H9 (cell line): Measurements from ENCODE around the gene NKAIN2. TPM values are rescaled to one million over a fixed set of nuclear protein-coding genes. Genes with fewer than 3 reads are reported as not detected.

Experiments used
- DNase-seq: peaks from one replicate; pipeline ENCODE4 v3.0.0-alpha.2; 2017
- H2AFZ ChIP-seq: one replicate; pipeline ENCODE4 v1.6.1; 2013; ENCODE audit warnings: mild to moderate bottlenecking, low read length, control low read depth, moderate library complexity
- H2AK5ac ChIP-seq: 2 replicates; pipeline ENCODE4 v1.6.1; 2013; ENCODE audit warnings: low read length, control low read depth, mixed read lengths; ENCODE audit not compliant: insufficient read length
- H2BK120ac ChIP-seq: one replicate; pipeline ENCODE4 v1.6.1; 2013; ENCODE audit warnings: low read depth, mild to moderate bottlenecking, low read length, control low read depth, inconsistent platforms; ENCODE audit not compliant: poor library complexity, severe bottlenecking
- H2BK12ac ChIP-seq: 2 replicates; pipeline ENCODE4 v1.6.1; 2013; ENCODE audit warnings: low read length, control low read depth, mixed read lengths, low read depth; ENCODE audit not compliant: insufficient read length
- H2BK15ac ChIP-seq: 2 replicates; pipeline ENCODE4 v1.6.1; 2013; ENCODE audit warnings: low read depth, low read length, control low read depth
- H2BK20ac ChIP-seq: one replicate; pipeline ENCODE4 v1.6.1; 2013; ENCODE audit warnings: low read depth, mild to moderate bottlenecking, low read length, control low read depth, inconsistent platforms; ENCODE audit not compliant: poor library complexity, severe bottlenecking
- H2BK5ac ChIP-seq: 2 replicates; pipeline ENCODE4 v1.6.1; 2013; ENCODE audit warnings: low read length, control low read depth, mixed read lengths; ENCODE audit not compliant: insufficient read length
- H3K14ac ChIP-seq: 2 replicates; pipeline ENCODE4 v1.6.1; 2013; ENCODE audit warnings: low read length, control low read depth; ENCODE audit not compliant: insufficient read depth
- H3K18ac ChIP-seq: 2 replicates; pipeline ENCODE4 v1.6.1; 2013; ENCODE audit warnings: low read depth, mild to moderate bottlenecking, mixed read lengths, low read length, control low read depth; ENCODE audit not compliant: insufficient read length
- H3K23ac ChIP-seq: 2 replicates; pipeline ENCODE4 v1.6.1; 2013; ENCODE audit warnings: low read length, control low read depth, mixed read lengths, low read depth; ENCODE audit not compliant: insufficient read length
- H3K23me2 ChIP-seq: 2 replicates; pipeline ENCODE4 v1.6.1; 2013; ENCODE audit warnings: low read depth, mild to moderate bottlenecking, mixed read lengths, low read length, control low read depth; ENCODE audit not compliant: insufficient read length, poor library complexity, severe bottlenecking
- H3K27ac ChIP-seq: 2 replicates; pipeline ENCODE4 v1.5.1; 2013; ENCODE audit warnings: low read length, control low read depth, mixed read lengths, low read depth; ENCODE audit not compliant: insufficient read length
- H3K27me3 ChIP-seq: 2 replicates; pipeline ENCODE4 v1.6.1; 2013; ENCODE audit warnings: low read length, control low read depth, inconsistent platforms; ENCODE audit not compliant: insufficient read depth
- H3K4ac ChIP-seq: 2 replicates; pipeline ENCODE4 v1.6.1; 2013; ENCODE audit warnings: low read depth, mild to moderate bottlenecking, control low read depth, inconsistent platforms, low read length, moderate library complexity
- H3K4me1 ChIP-seq: 2 replicates; pipeline ENCODE4 v1.6.1; 2013; ENCODE audit warnings: low read length, control low read depth, inconsistent platforms; ENCODE audit not compliant: insufficient read depth
- H3K4me2 ChIP-seq: 2 replicates; pipeline ENCODE4 v1.6.1; 2013; ENCODE audit warnings: low read length, control low read depth, mixed read lengths; ENCODE audit not compliant: insufficient read length, insufficient read depth
- H3K56ac ChIP-seq: 2 replicates; pipeline ENCODE4 v1.6.1; 2013; ENCODE audit warnings: low read depth, mild to moderate bottlenecking, mixed read lengths, low read length, control low read depth; ENCODE audit not compliant: insufficient read length
- H3K79me1 ChIP-seq: 2 replicates; pipeline ENCODE4 v1.6.1; 2013; ENCODE audit warnings: low read depth, mild to moderate bottlenecking, moderate library complexity, low read length, control low read depth, inconsistent platforms; ENCODE audit not compliant: insufficient read depth, poor library complexity, severe bottlenecking
- H3K79me2 ChIP-seq: 2 replicates; pipeline ENCODE4 v1.6.1; 2013; ENCODE audit warnings: low read length, control low read depth, inconsistent platforms; ENCODE audit not compliant: insufficient read depth
- H3K9ac ChIP-seq: 2 replicates; pipeline ENCODE4 v1.6.1; 2013; ENCODE audit warnings: low read length, control low read depth, mixed read lengths; ENCODE audit not compliant: insufficient read length; ENCODE audit errors: extremely low read depth
- H3K9me3 ChIP-seq: one replicate; pipeline ENCODE4 v1.6.1; 2013; ENCODE audit warnings: low read depth, low read length, inconsistent platforms; ENCODE audit not compliant: control insufficient read depth
- H3T11ph ChIP-seq: one replicate; pipeline ENCODE4 v1.6.1; 2013; ENCODE audit warnings: mild to moderate bottlenecking, low read length, control low read depth, inconsistent platforms
- H4K20me1 ChIP-seq: one replicate; pipeline ENCODE4 v1.6.1; 2013; ENCODE audit not compliant: control insufficient read depth, insufficient read length, insufficient read depth
- H4K5ac ChIP-seq: 2 replicates; pipeline ENCODE4 v1.6.1; 2013; ENCODE audit warnings: low read depth, mild to moderate bottlenecking, mixed read lengths, low read length, control low read depth; ENCODE audit not compliant: insufficient read length
- H4K8ac ChIP-seq: replicated peaks from 2 replicates; pipeline ENCODE4 v1.6.1; 2013; ENCODE audit warnings: low read length, control low read depth, mixed read lengths, low read depth; ENCODE audit not compliant: insufficient read length
- H4K91ac ChIP-seq: 2 replicates; pipeline ENCODE4 v1.6.1; 2013; ENCODE audit warnings: low read depth, mild to moderate bottlenecking, moderate library complexity, mixed read lengths, low read length, control low read depth; ENCODE audit not compliant: insufficient read length
- H3K27ac Mint-ChIP-seq, 3 experiments: 2 replicates in 2 of 3; 3 replicates in 1 of 3; pipeline ENCODE4 v1.8.0; 2020 to 2021; ENCODE audit warnings: mixed read lengths in 3 of 3, mild to moderate bottlenecking in 1 of 3, moderate library complexity in 1 of 3
- H3K27me3 Mint-ChIP-seq: 2 replicates; pipeline ENCODE4 v1.8.0; 2021; ENCODE audit warnings: low read depth, mild to moderate bottlenecking, moderate library complexity, mixed read lengths
- H3K36me3 Mint-ChIP-seq, 3 experiments: 2 replicates in 2 of 3; 3 replicates in 1 of 3; pipeline ENCODE4 v1.8.0; 2020 to 2021; ENCODE audit warnings: low read depth in 3 of 3, mixed read lengths in 3 of 3; ENCODE audit not compliant: insufficient read depth in 1 of 3
- H3K4me1 Mint-ChIP-seq, 2 experiments: 2 replicates each; pipeline ENCODE4 v1.8.0; 2020; ENCODE audit warnings: mixed read lengths in 2 of 2
- H3K4me3 Mint-ChIP-seq, 2 experiments: 2 replicates in 1 of 2; 3 replicates in 1 of 2; pipeline ENCODE4 v1.8.0; 2020 to 2021; ENCODE audit warnings: mild to moderate bottlenecking in 2 of 2, mixed read lengths in 2 of 2, moderate library complexity in 1 of 2
- H3K9me3 Mint-ChIP-seq, 2 experiments: 2 replicates in 1 of 2; 3 replicates in 1 of 2; pipeline ENCODE4 v1.8.0; 2020; ENCODE audit warnings: mild to moderate bottlenecking in 2 of 2, mixed read lengths in 2 of 2, moderate library complexity in 1 of 2
- WGBS: extraction: QIAGEN DNeasy Blood & Tissue Kit; methylation state at CpG from one replicate; pipeline ENCODE4 v1.1.7; 2013; ENCODE audit warnings: missing lambda C conversion rate, low lambda C conversion rate, mixed read lengths; ENCODE audit not compliant: insufficient read length; ENCODE audit errors: extremely low coverage; 5-methylcytosine and 5-hydroxymethylcytosine counted together
- total RNA-seq: library from RNA; stranded (reverse); gene quantifications from 2 replicates; pipeline ENCODE4 v1.2.1, GENCODE V29; 2021
- TF ChIP-seq, protein P1 (sequence below): fragments of 200-600 bp; sonication (generic); conservative IDR thresholded peaks from 3 replicates; pipeline ENCODE4 v1.8.0; 2021; ENCODE audit warnings: antibody characterized with exemption, mild to moderate bottlenecking

NKAIN2 gene
- total RNA-seq, 1 experiment from 2014 or later, result 0.17 TPM

- Histone ChIP-seq H2BK15ac (no peak overlapping the region), H4K8ac (no peak overlapping the region), H2BK120ac (no peak overlapping the region), H3K79me2 (no peaks in the 10 kb centered on the region), H3K23ac (no peak overlapping the region), H3K14ac (no peak overlapping the region), H2BK20ac (no peak overlapping the region), H3K27me3 (no peaks in the 10 kb centered on the region), H4K5ac (no peak overlapping the region), H3K79me1 (no peaks in the 10 kb centered on the region), H3K4me2 (no peak overlapping the region), H3K27ac (no peak overlapping the region), H4K20me1 (no peaks in the 10 kb centered on the region), H2AK5ac (no peak overlapping the region), H4K91ac (no peak overlapping the region), H3K9ac (no peak overlapping the region), H3K18ac (no peak overlapping the region), H2BK5ac (no peak overlapping the region), H3K4me1 (no peaks in the 10 kb centered on the region), H3K56ac (no peak overlapping the region), H3K23me2 (no peaks in the 10 kb centered on the region), H3K9me3 (no peaks in the 10 kb centered on the region), H2AFZ (no peak overlapping the region), H2BK12ac (no peak overlapping the region), H3T11ph (no peak overlapping the region), H3K4ac (no peak overlapping the region)
- WGBS, result no CpG with 5 or more reads among the region's 5 CpGs
- no peak overlapping the region for H3K27ac Mint-ChIP-seq
- TF ChIP-seq, protein P1, sequence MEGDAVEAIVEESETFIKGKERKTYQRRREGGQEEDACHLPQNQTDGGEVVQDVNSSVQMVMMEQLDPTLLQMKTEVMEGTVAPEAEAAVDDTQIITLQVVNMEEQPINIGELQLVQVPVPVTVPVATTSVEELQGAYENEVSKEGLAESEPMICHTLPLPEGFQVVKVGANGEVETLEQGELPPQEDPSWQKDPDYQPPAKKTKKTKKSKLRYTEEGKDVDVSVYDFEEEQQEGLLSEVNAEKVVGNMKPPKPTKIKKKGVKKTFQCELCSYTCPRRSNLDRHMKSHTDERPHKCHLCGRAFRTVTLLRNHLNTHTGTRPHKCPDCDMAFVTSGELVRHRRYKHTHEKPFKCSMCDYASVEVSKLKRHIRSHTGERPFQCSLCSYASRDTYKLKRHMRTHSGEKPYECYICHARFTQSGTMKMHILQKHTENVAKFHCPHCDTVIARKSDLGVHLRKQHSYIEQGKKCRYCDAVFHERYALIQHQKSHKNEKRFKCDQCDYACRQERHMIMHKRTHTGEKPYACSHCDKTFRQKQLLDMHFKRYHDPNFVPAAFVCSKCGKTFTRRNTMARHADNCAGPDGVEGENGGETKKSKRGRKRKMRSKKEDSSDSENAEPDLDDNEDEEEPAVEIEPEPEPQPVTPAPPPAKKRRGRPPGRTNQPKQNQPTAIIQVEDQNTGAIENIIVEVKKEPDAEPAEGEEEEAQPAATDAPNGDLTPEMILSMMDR, result no peak
- no peaks in the 10 kb centered on the region; a peak in 1 of 7 replicates for H3K36me3 Mint-ChIP-seq
- H3K4me1 Mint-ChIP-seq, result no peaks in the 10 kb centered on the region
- peaks cover 5% of the 10 kb centered on the region; the same call in 1 of the 2 replicates for H3K27me3 Mint-ChIP-seq
- H3K4me3 Mint-ChIP-seq, result no peak overlapping the region
- no peak for DNase-seq
- no peaks in the 10 kb centered on the region; a peak in 1 of 5 replicates for H3K9me3 Mint-ChIP-seq
These were observed 85.3 kb downstream of the NKAIN2 start for GRCh38 chr6:123888771-123889513.
